Right atrium auricular region (tissue), 2 donors: ENCODE measurements around the gene WDR75. TPM values are rescaled to one million over a fixed set of nuclear protein-coding genes. Genes with fewer than 3 reads are reported as not detected.

Experiments
- DNase-seq: peaks from one replicate; pipeline ENCODE4 v3.0.0-alpha.2; 2019; ENCODE audit warnings: low spot score
- H3K27ac ChIP-seq, 2 donors: fragments of 200-600 bp; sonication (generic); 1 replicate in 1 of 2; 2 replicates in 1 of 2; pipeline ENCODE4 v1.5.1; 2016 to 2019
- H3K27me3 ChIP-seq, 2 donors: fragments of 200-600 bp; sonication (generic); one replicate each; pipeline versions ENCODE4 v1.5.1 to v1.6.0; 2017 to 2019
- H3K36me3 ChIP-seq: fragments of 200-600 bp; sonication (generic); one replicate; pipeline ENCODE4 v1.5.1; 2016
- H3K4me1 ChIP-seq, 2 donors: fragments of 200-600 bp; sonication (generic); one replicate each; pipeline versions ENCODE4 v1.5.1 to v1.6.0; 2017 to 2019
- H3K4me3 ChIP-seq, 2 donors: fragments of 200-600 bp; sonication (generic); 1 replicate in 1 of 2; 2 replicates in 1 of 2; pipeline ENCODE4 v1.5.1; 2017 to 2019; ENCODE audit warnings: mild to moderate bottlenecking in 1 of 2, moderate library complexity in 1 of 2
- H3K9me3 ChIP-seq, 2 donors: fragments of 200-600 bp; sonication (generic); one replicate each; pipeline ENCODE4 v1.5.1; 2019
- total RNA-seq, 2 donors: library from RNA; depleted of rRNA; stranded (reverse); fragments of >200 nt; gene quantifications; one replicate each; pipeline ENCODE4 v1.1.0, GENCODE V29; 2016
- TF ChIP-seq, protein P1 (sequence below), 2 donors: fragments of 200-600 bp; sonication (generic); IDR thresholded peaks; one replicate each; pipeline ENCODE4 v1.5.1; 2019; ENCODE audit warnings: antibody characterized with exemption in 2 of 2

WDR75 gene
- total RNA-seq, 2 donors from 2014 or later, result 11.8 to 15.9 TPM

DNA sequence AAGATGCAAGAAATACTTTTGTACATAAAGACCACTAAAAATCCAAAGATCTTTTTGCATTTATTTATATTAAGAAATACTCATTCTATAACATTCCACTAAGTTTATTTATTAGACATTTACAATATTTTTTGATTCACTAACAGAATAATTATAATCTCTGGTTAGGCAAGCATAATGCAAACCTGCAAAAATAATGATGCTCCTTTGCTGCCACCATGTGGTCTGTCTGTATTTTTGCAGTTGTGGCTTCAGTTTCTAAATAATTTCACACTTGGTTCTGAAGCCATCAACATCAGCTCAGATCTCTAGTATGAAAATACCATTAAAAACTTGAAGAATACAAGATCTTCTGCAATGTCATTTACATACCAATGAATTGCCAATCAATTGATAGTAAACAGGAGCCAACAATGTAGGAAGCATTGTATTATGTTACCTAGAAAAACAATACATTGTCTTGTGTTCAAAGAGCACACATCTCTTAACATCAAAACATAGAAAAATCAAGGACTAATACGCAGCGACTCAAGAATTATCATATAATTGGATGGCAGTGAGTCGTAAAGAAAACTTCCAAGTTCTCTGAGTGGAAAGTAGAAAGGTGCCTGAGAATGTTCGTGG, 28.8 kb upstream of the WDR75 start:
- Histone ChIP-seq H3K9me3 (no peaks in the 10 kb centered on the region), H3K27me3 (no peaks in the 10 kb centered on the region), H3K4me3 (no peak overlapping the region), H3K36me3 (no peaks in the 10 kb centered on the region), H3K4me1 (peaks cover 0 to 5% of the 10 kb centered on the region in 2 donors), H3K27ac (peak overlapping the region in 1 of 2 donors; percentile 41)
- DNase-seq, result no peak
- TF ChIP-seq, protein P1, sequence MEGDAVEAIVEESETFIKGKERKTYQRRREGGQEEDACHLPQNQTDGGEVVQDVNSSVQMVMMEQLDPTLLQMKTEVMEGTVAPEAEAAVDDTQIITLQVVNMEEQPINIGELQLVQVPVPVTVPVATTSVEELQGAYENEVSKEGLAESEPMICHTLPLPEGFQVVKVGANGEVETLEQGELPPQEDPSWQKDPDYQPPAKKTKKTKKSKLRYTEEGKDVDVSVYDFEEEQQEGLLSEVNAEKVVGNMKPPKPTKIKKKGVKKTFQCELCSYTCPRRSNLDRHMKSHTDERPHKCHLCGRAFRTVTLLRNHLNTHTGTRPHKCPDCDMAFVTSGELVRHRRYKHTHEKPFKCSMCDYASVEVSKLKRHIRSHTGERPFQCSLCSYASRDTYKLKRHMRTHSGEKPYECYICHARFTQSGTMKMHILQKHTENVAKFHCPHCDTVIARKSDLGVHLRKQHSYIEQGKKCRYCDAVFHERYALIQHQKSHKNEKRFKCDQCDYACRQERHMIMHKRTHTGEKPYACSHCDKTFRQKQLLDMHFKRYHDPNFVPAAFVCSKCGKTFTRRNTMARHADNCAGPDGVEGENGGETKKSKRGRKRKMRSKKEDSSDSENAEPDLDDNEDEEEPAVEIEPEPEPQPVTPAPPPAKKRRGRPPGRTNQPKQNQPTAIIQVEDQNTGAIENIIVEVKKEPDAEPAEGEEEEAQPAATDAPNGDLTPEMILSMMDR (IDR thresholded peaks at IDR 0.05), result peak in 1 of 2 donors; percentile 76

DNA sequence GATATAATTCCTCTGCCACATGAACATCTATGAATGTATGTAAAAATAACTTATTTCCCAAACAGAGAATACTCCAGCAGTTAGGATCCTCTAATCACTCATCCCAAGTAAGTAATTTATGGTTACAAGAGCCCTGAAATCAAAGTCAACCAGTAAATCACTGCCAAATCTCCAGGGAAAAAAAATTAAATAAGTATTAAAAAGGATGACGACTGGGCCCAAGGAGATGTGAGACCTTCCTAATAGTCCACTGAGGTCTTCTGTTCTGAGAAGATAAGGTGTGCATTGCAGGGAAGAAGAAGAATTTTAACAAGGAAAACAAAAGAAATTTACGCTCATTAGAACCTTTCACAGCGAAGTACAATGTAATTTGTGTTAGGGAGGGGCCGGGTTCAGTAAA, 28.0 kb upstream of the WDR75 start:
- H3K4me3 ChIP-seq, result no peak overlapping the region
- H3K27ac ChIP-seq, result no peak overlapping the region
- DNase-seq, result no peak
- no peaks in the 10 kb centered on the region for H3K36me3 ChIP-seq
- H3K9me3 ChIP-seq, result no peaks in the 10 kb centered on the region
- no peaks in the 10 kb centered on the region for H3K27me3 ChIP-seq
- TF ChIP-seq, protein P1 (IDR thresholded peaks at IDR 0.05), result no peak
- peaks cover 0 to 5% of the 10 kb centered on the region in 2 donors for H3K4me1 ChIP-seq

- no peaks in the 10 kb centered on the region for H3K36me3 ChIP-seq
- no peak overlapping the region for H3K4me3 ChIP-seq
- TF ChIP-seq, protein P1 (IDR thresholded peaks at IDR 0.05), result no peak
- H3K27ac ChIP-seq, result no peak overlapping the region
- no peaks in the 10 kb centered on the region for H3K4me1 ChIP-seq
- DNase-seq, result no peak
- no peaks in the 10 kb centered on the region for H3K9me3 ChIP-seq
- no peaks in the 10 kb centered on the region for H3K27me3 ChIP-seq
Observed at GRCh38 chr2:189421644-189422043, 19.6 kb upstream of the WDR75 start.

DNA sequence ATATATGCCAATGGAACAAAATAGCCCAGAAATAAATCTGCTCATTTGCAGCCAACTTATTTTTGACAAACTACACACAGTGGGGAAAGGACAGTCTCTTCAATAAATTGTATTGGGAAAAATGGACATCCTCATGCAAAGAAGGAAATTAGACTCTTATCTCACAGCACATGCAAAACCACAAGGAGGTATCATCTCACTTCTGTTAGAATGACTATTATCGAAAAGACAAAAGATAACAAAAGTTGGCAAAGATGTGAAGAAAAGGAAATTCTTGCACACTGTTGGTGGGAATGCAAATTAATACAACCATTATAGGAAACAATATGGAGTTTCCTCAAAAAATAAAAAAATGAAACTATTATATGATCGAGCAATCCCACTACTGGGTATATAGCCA, 16.3 kb upstream of the WDR75 start:
- Histone ChIP-seq H3K4me3 (no peak overlapping the region), H3K4me1 (no peaks in the 10 kb centered on the region), H3K9me3 (no peaks in the 10 kb centered on the region), H3K36me3 (no peaks in the 10 kb centered on the region), H3K27me3 (no peaks in the 10 kb centered on the region), H3K27ac (no peak overlapping the region)
- no peak for DNase-seq
- TF ChIP-seq, protein P1 (IDR thresholded peaks at IDR 0.05), result no peak

- H3K4me3 ChIP-seq, result no peak overlapping the region
- TF ChIP-seq, protein P1 (IDR thresholded peaks at IDR 0.05), result no peak
- no peaks in the 10 kb centered on the region for H3K4me1 ChIP-seq
- no peaks in the 10 kb centered on the region for H3K9me3 ChIP-seq
- no peak overlapping the region for H3K27ac ChIP-seq
- DNase-seq, result no peak
- no peaks in the 10 kb centered on the region for H3K27me3 ChIP-seq
- H3K36me3 ChIP-seq, result no peaks in the 10 kb centered on the region
Observed at GRCh38 chr2:189425676-189426075, 15.6 kb upstream of the WDR75 start.

DNA sequence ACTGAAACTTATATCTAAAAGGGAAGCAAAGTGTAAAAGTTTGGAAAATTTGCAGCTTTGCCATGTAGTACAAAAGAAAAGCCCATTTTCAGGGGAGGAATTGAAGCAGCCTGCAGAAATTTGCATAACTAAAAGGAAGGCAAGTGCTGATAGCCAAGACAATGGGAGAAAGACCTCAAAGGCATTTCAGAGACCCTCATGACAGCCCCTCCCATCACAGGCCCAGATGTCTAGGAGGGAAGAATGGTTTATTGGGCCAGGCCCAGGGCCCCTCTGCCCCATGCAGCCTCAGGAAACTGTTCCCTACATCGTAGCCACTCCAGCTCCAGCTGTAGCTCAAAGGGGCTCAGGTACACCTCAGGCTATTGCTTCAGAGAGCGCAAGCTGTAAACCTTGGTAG, 14.4 kb upstream of the WDR75 start:
- Histone ChIP-seq H3K27ac (no peak overlapping the region), H3K9me3 (no peaks in the 10 kb centered on the region), H3K4me3 (no peak overlapping the region), H3K36me3 (no peaks in the 10 kb centered on the region), H3K27me3 (no peaks in the 10 kb centered on the region), H3K4me1 (no peaks in the 10 kb centered on the region)
- TF ChIP-seq, protein P1 (IDR thresholded peaks at IDR 0.05), result no peak
- no peak for DNase-seq
